Memory B cell (primary cell): ENCODE results near the gene RTN4RL2.

Experiments
- ATAC-seq: fragments of 150-1000 bp; cut with Tn5 transposase; 2 replicates; pipeline ENCODE4 v1.10.0; 2021; ENCODE audit warnings: low read depth, mild to moderate bottlenecking, moderate library complexity
- DNase-seq, 2 donors: peaks; one replicate each; pipeline ENCODE4 v3.0.0; 2022; ENCODE audit warnings: low spot score in 2 of 2
- H3K27ac Mint-ChIP-seq: one replicate; pipeline ENCODE4 v1.8.0; 2022; ENCODE audit warnings: mild to moderate bottlenecking, moderate library complexity, mixed read lengths
- H3K27me3 Mint-ChIP-seq: one replicate; pipeline ENCODE4 v1.8.0; 2022; ENCODE audit warnings: mixed read lengths
- H3K36me3 Mint-ChIP-seq: one replicate; pipeline ENCODE4 v1.8.0; 2022; ENCODE audit warnings: mild to moderate bottlenecking, mixed read lengths
- H3K4me1 Mint-ChIP-seq: one replicate; pipeline ENCODE4 v1.8.0; 2022; ENCODE audit warnings: mixed read lengths
- H3K4me3 Mint-ChIP-seq: one replicate; pipeline ENCODE4 v1.8.0; 2022; ENCODE audit warnings: mild to moderate bottlenecking, moderate library complexity, mixed read lengths
- H3K9me3 Mint-ChIP-seq: one replicate; pipeline ENCODE4 v1.8.0; 2022; ENCODE audit warnings: mixed read lengths

Gene RTN4RL2

GRCh38 chr11:57460022-57460757 lies at the start of gene RTN4RL2:
Gene RTN4RL2, plus strand, starts transcription at chr11:57460528. Its CDS starts 338 bp downstream, at chr11:57460866.
- Mint-ChIP-seq H3K36me3 (no peaks in the 10 kb centered on the region), H3K4me3 (peak within 1 kb of the TSS; percentile 78), H3K27ac (no peak within 1 kb of the TSS), H3K27me3 (peaks cover 19% of the 10 kb centered on the region), H3K4me1 (peaks cover 26% of the 10 kb centered on the region), H3K9me3 (no peaks in the 10 kb centered on the region)
- ATAC-seq (peak; percentile 34), DNase-seq (no peak)

- DNase-seq, result no peak
- Mint-ChIP-seq H3K4me3 (no peak overlapping the region), H3K27ac (no peak overlapping the region), H3K9me3 (no peaks in the 10 kb centered on the region), H3K4me1 (no peaks in the 10 kb centered on the region), H3K36me3 (peaks cover 50% of the 10 kb centered on the region), H3K27me3 (no peaks in the 10 kb centered on the region)
- ATAC-seq, result no peak
Measured at GRCh38 chr11:57413681-57414080, 46.6 kb upstream of the RTN4RL2 start.

- no peak overlapping the region for H3K27ac Mint-ChIP-seq
- H3K36me3 Mint-ChIP-seq, result peaks cover 47% of the 10 kb centered on the region
- no peak for DNase-seq
- no peak for ATAC-seq
- no peaks in the 10 kb centered on the region for H3K4me1 Mint-ChIP-seq
- no peak overlapping the region for H3K4me3 Mint-ChIP-seq
- no peaks in the 10 kb centered on the region for H3K27me3 Mint-ChIP-seq
- H3K9me3 Mint-ChIP-seq, result no peaks in the 10 kb centered on the region
Measured at GRCh38 chr11:57414612-57415212, 45.6 kb upstream of the RTN4RL2 start.

DNA sequence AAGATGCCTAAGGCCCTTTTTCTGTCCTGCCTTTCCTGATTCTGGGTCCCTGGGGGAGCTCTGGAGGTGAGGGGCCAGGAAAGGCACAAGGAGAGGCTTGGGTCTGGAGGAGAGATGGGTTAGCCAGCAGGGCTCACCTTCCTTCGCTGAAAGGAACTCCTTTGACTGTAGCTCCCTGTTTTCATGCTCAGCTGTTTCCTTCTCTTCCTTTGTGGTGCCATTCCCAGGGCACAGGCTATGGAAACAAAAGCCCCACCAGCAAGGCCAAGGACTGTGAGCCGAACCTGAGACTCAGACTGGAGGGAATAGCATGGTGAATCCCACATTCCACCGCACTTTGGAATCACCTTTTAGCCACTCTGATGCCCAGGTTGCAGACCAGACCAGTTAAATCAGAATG lies 43.9 kb upstream of the RTN4RL2 start:
- no peaks in the 10 kb centered on the region for H3K4me1 Mint-ChIP-seq
- no peak overlapping the region for H3K4me3 Mint-ChIP-seq
- DNase-seq, result no peak
- H3K27ac Mint-ChIP-seq, result no peak overlapping the region
- peaks cover 44% of the 10 kb centered on the region for H3K36me3 Mint-ChIP-seq
- no peak for ATAC-seq
- no peaks in the 10 kb centered on the region for H3K9me3 Mint-ChIP-seq
- no peaks in the 10 kb centered on the region for H3K27me3 Mint-ChIP-seq

- ATAC-seq (no peak), DNase-seq (no peak)
- Mint-ChIP-seq H3K4me3 (no peak overlapping the region), H3K27ac (no peak overlapping the region), H3K9me3 (no peaks in the 10 kb centered on the region), H3K27me3 (no peaks in the 10 kb centered on the region), H3K4me1 (no peaks in the 10 kb centered on the region), H3K36me3 (peaks cover 44% of the 10 kb centered on the region)
Measured at GRCh38 chr11:57417056-57417455, 43.3 kb upstream of the RTN4RL2 start.

DNA sequence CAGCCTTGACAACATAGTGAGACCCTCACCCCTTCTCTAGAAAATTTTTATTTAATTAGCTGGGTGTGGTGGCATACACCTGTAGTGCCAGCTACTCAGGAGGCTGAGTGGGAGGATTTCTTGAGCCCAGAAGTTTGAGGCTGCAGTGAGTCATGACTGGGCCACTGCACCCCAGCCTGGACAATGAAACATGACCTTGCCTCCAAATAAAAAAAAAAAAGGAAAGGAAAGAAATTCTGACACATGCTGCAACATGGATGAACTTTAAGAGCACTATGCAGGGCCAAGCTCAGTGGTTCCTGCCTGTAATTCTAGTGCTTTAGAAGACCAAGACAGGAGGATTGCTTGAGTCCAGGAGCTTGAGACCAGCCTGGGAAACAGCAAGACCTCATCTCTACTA lies 42.2 kb upstream of the RTN4RL2 start:
- no peak for ATAC-seq
- no peak for DNase-seq
- no peak overlapping the region for H3K4me3 Mint-ChIP-seq

GRCh38 chr11:57419146-57419545 lies 41.2 kb upstream of the RTN4RL2 start:
- no peak for ATAC-seq

More for the DNA sequence above, 42.2 kb upstream of the RTN4RL2 start:
- H3K27me3 Mint-ChIP-seq, result no peaks in the 10 kb centered on the region
- no peak overlapping the region for H3K27ac Mint-ChIP-seq
- H3K36me3 Mint-ChIP-seq, result peaks cover 42% of the 10 kb centered on the region
- no peaks in the 10 kb centered on the region for H3K4me1 Mint-ChIP-seq
- no peaks in the 10 kb centered on the region for H3K9me3 Mint-ChIP-seq

GRCh38 chr11:57421066-57421465 lies 39.3 kb upstream of the RTN4RL2 start:
- DNase-seq (no peak), ATAC-seq (no peak)
- Mint-ChIP-seq H3K4me3 (no peak overlapping the region), H3K9me3 (no peaks in the 10 kb centered on the region), H3K27me3 (no peaks in the 10 kb centered on the region), H3K36me3 (peaks cover 22% of the 10 kb centered on the region), H3K27ac (no peak overlapping the region), H3K4me1 (peaks cover 14% of the 10 kb centered on the region)

More at GRCh38 chr11:57419146-57419545, 41.2 kb upstream of the RTN4RL2 start:
- peaks cover 35% of the 10 kb centered on the region for H3K36me3 Mint-ChIP-seq
- no peaks in the 10 kb centered on the region for H3K9me3 Mint-ChIP-seq
- H3K27me3 Mint-ChIP-seq, result no peaks in the 10 kb centered on the region
- no peak for DNase-seq
- H3K4me3 Mint-ChIP-seq, result no peak overlapping the region
- no peak overlapping the region for H3K27ac Mint-ChIP-seq
- H3K4me1 Mint-ChIP-seq, result no peaks in the 10 kb centered on the region

- Mint-ChIP-seq H3K27ac (no peak overlapping the region), H3K4me3 (no peak overlapping the region), H3K4me1 (peaks cover 20% of the 10 kb centered on the region), H3K27me3 (no peaks in the 10 kb centered on the region), H3K9me3 (no peaks in the 10 kb centered on the region), H3K36me3 (peaks cover 20% of the 10 kb centered on the region)
- DNase-seq, result no peak
- no peak for ATAC-seq
Measured at GRCh38 chr11:57421805-57422204, 38.5 kb upstream of the RTN4RL2 start.

- Mint-ChIP-seq H3K4me1 (peaks cover 27% of the 10 kb centered on the region), H3K4me3 (no peak overlapping the region)
Measured at GRCh38 chr11:57422669-57423068, 37.7 kb upstream of the RTN4RL2 start.

GRCh38 chr11:57424137-57424791 lies 36.1 kb upstream of the RTN4RL2 start:
- H3K27me3 Mint-ChIP-seq, result no peaks in the 10 kb centered on the region
- H3K4me3 Mint-ChIP-seq, result peak overlapping the region; percentile 55
- ATAC-seq (no peak), DNase-seq (no peak)
- H3K27ac Mint-ChIP-seq, result peak overlapping the region; percentile 53
- no peaks in the 10 kb centered on the region for H3K9me3 Mint-ChIP-seq
- peaks cover 27% of the 10 kb centered on the region for H3K4me1 Mint-ChIP-seq
- peaks cover 13% of the 10 kb centered on the region for H3K36me3 Mint-ChIP-seq

More at GRCh38 chr11:57422669-57423068, 37.7 kb upstream of the RTN4RL2 start:
- Mint-ChIP-seq H3K9me3 (no peaks in the 10 kb centered on the region), H3K27me3 (no peaks in the 10 kb centered on the region), H3K36me3 (peaks cover 14% of the 10 kb centered on the region), H3K27ac (peak overlapping the region; percentile 24)
- no peak for ATAC-seq
- DNase-seq, result no peak

DNA sequence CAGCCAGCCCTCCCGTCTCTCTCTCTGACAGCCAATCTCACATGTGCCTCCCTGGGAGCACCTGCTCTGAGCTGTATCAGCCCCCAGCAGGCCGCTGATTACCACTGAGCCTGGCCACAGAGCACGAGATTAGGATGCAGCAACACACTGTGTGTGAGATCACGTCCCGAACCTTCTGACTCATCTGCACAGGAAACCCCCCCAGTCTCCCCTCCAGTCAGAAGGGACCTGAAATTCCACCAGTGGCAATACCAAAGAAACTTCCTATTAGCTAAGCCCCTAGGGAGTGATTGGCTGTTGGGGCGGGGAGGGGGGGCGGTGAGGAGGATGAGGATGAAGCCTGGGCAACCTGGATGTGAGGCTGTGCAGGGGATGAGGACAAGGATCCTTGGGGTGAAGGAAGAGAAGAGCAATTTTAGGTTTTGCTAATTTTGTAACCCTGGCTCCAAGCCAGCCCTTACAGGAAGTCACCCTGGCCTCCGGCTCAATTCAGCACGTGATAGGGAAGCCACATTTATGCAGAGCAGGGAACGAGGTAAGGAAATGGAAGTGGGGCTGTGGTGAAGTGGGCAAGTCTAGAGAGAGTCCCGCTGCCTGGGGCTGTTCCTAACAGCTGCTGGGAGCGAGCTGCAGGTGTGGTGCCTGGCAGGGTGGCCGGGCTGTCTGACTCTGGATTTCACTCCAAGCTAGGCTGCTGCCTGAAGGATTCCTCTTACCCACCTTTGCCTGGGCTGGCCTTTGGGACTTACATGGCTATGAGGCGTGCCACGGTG lies 35.4 kb upstream of the RTN4RL2 start:
- ATAC-seq (peak; percentile 83), DNase-seq (peak; percentile 14 to 32)
- H3K36me3 Mint-ChIP-seq, result peaks cover 12% of the 10 kb centered on the region
- H3K27me3 Mint-ChIP-seq, result no peaks in the 10 kb centered on the region
- peak overlapping the region; percentile 53 for H3K27ac Mint-ChIP-seq
- peaks cover 27% of the 10 kb centered on the region for H3K4me1 Mint-ChIP-seq
- no peaks in the 10 kb centered on the region for H3K9me3 Mint-ChIP-seq
- H3K4me3 Mint-ChIP-seq, result peak overlapping the region; percentile 55

GRCh38 chr11:57425565-57426438 lies 34.5 kb upstream of the RTN4RL2 start:
- DNase-seq, result no peak
- no peaks in the 10 kb centered on the region for H3K27me3 Mint-ChIP-seq

More at GRCh38 chr11:57425565-57426438, 34.5 kb upstream of the RTN4RL2 start:
- peaks cover 9% of the 10 kb centered on the region for H3K36me3 Mint-ChIP-seq
- peak overlapping the region; percentile 99 for H3K4me3 Mint-ChIP-seq
- H3K9me3 Mint-ChIP-seq, result no peaks in the 10 kb centered on the region
- ATAC-seq, result no peak
- H3K4me1 Mint-ChIP-seq, result peaks cover 27% of the 10 kb centered on the region
- peak overlapping the region; percentile 97 for H3K27ac Mint-ChIP-seq
